OCI-M1 (cell line): ENCODE data around the gene ZNF638.

Experiments used
- DNase-seq: peaks from one replicate; lab custom pipeline; 2025; lab: John Stamatoyannopoulos, UW

ZNF638 gene

DNA sequence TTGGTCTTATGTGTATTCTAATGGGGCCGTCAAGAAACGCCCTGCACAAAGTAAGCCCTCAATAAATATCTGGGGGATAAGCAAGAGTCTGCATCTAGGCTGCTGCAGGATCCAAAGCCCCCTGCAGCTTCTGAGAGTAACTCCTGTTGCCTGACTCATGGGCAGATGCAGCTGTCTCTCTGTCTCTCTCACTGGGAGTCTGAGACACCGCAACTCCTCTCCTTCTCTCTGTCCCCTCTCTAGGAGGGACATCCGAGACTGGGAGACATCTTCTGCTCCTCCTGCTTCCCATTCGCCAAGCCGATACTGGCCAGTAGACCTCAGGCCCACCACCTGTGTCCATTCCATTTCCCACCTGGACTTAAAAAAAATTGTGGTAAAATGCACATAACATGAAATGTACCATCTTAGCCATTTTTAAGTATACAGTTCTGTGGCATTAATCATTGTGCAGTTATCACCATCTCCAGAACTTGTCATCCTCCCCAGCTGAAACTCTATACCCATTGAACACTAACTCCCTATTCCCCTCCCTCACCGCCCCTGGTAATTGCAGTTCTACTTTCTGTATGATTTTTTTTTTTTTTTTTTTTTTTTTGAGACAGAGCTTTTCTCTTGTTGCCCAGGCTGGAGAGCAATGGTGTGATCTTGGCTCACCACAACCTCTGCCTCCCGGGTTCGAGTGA is 141.9 kb downstream of the ZNF638 start:
- DNase-seq: no peak

- DNase-seq: no peak
These were observed 142.6 kb downstream of the ZNF638 start for GRCh38 chr2:71474116-71474743.

DNA sequence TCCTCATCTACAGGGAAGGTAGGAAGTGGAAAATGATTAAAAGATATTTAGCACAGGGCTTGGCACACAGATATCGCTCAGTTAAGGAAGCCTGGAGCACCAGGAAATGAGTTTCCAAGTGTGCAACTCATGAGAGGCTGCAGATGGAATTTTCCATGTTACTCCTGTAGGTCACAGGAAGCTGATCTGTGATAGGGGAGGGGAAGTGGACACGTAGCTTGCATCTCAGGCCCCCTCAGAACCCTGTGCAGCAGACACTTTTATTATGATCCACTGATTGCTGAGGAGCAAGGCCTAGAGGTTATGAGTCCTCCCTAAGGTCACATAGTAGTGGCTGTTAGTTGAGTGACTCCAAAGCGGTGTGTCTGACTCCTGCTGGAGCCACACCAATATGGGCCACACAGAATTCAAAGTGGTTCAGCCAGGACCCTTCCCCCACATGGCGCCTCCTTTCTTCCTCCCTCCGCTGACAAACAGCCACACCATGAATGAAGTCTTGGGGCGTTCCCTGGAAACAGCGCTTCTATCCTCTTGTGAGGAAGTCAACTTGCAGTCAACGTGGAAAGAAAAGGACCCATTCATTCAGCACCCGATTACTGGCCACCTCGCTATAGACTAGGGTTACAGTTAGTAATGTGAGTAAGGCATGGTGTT is 143.3 kb downstream of the ZNF638 start:
- DNase-seq: no peak

DNA sequence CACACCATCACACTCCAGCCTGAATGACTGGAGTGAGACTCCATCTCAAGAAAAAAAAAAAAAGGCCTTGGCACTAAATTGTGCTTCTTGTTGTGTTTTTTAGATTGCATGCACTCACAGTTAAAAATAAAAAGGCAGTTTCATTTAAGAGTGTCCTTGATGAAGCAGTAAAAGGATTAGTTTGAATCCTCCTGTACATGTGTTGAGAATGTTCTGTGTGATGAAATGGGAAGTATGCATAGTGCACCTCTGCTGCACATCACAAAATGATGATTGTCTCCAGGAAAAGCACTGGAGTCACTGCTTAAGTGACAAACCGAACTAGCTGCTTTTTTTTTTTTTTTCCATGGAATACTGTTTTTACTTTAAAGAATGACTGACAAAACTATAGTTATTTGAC is 144.9 kb downstream of the ZNF638 start:
- DNase-seq: no peak

DNA sequence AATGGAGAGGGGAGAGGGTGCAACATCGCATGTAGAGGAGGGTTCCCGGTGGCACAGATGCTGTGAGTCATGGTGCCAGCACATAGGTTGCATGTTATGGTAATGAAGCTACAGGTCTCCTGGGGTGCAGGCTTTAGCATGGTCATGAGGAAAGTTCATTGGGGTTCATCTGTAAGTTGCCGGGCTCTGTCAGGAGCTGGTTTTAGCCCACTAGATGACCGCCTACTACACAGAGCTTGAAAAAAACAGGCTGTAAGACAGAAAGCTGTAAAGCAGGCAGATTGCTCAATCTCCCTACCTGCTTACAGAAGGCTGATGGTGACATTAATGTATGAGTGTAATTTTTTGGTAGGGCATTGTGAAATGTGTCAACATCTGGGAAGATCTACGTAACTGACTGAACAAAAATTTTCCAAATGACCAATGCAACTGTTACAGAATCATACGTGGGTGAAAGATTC is 145.7 kb downstream of the ZNF638 start:
- DNase-seq: no peak

GRCh38 chr2:71478806-71479205 is 147.2 kb downstream of the ZNF638 start:
- no peak for DNase-seq

DNA sequence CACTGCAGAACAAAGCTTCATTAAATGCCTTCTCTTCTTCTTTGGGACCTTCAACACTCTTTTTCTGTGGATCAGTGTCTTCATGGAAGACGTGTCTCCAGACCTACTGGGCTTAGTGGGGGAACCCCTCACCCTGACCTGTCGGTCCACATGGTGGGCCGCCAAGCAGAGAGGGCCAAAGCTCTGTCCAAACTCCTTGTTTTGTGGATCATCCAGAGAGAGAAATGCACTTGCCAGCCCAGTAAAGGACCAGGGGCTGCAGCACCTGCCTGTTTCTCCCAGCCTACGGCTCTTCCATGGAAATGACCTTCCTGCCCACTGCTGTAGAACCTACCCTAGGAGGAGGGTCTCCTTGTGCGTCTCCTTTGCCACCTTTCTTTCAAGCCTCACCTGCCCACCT is 147.7 kb downstream of the ZNF638 start:
- DNase-seq: no peak

DNA sequence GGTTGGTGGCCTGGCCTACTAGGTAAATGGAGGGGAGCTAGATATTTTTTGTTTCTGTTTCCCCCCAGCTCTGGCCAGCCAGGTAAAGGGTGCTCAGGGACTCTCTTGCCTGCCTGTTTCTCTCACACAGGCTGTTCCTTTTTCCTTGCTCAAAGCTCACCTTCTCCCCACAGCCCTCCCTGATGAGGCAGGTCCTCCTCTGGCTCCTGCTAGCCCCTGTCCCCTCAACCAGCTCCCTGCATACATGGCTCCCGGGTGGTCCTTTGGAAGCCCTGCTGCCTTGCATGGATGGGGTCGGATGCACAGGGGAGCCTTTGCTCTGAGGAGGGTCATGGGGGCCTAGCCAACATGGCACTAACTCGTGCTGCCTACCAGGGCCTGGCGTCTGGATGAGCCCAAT is 149.5 kb downstream of the ZNF638 start:
- no peak for DNase-seq

- no peak for DNase-seq
These were observed 150.5 kb downstream of the ZNF638 start for GRCh38 chr2:71482055-71482454.

- DNase-seq: no peak
These were observed 151.7 kb downstream of the ZNF638 start for GRCh38 chr2:71483246-71483645.

DNA sequence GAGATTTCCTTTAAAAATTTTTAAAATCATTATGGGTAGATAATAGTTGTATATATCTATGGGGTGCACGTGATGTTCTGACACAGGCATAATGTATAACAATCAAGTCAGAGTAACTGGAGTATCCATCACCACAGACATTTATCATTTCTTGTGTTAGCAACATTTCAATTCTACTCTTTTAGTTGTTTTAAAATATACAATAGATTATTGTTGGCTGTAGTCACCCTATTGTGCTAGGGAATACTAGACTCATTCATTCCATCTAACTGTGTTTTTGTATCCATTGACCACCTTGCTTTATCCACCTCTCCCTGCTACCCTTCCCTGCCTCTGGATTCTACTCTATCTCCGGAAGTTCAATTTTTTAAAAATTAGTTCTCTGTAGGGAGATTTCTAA is 152.8 kb downstream of the ZNF638 start:
- DNase-seq: no peak
